HG03354 (cell line): ENCODE data around the gene RBM19.

ENCODE experiments used
- ATAC-seq: cut with Tn5 transposase; IDR thresholded peaks from one replicate; pipeline ENCODE4 v1.9.1; 2021; ENCODE audit warnings: mild to moderate bottlenecking; ENCODE audit not compliant: unreplicated experiment, poor library complexity, severe bottlenecking

Gene RBM19

GRCh38 chr12:113846883-113847755 is 119.0 kb downstream of the RBM19 start:
- no peak for ATAC-seq

- ATAC-seq, result no peak
Observed at GRCh38 chr12:113845900-113846674, 120.0 kb downstream of the RBM19 start.

- ATAC-seq, result no peak
Observed at GRCh38 chr12:113844495-113845210, 121.5 kb downstream of the RBM19 start.

- ATAC-seq, result no peak
Observed at GRCh38 chr12:113842699-113843098, 123.4 kb downstream of the RBM19 start.

- no peak for ATAC-seq
Observed at GRCh38 chr12:113841786-113842185, 124.3 kb downstream of the RBM19 start.

GRCh38 chr12:113840401-113841042 is 125.6 kb downstream of the RBM19 start:
- ATAC-seq, result no peak

- no peak for ATAC-seq
Observed at GRCh38 chr12:113838896-113839295, 127.2 kb downstream of the RBM19 start.

- ATAC-seq, result no peak
Observed at GRCh38 chr12:113837528-113838296, 128.4 kb downstream of the RBM19 start.

GRCh38 chr12:113837084-113837483 is 129.0 kb downstream of the RBM19 start:
- no peak for ATAC-seq

GRCh38 chr12:113835896-113836295 is 130.2 kb downstream of the RBM19 start:
- no peak for ATAC-seq

GRCh38 chr12:113835433-113835832 is 130.7 kb downstream of the RBM19 start:
- ATAC-seq, result no peak

- no peak for ATAC-seq
Observed at GRCh38 chr12:113833422-113833821, 132.7 kb downstream of the RBM19 start.

- ATAC-seq, result no peak
Observed at GRCh38 chr12:113831476-113831875, 134.6 kb downstream of the RBM19 start.

GRCh38 chr12:113831016-113831415 is 135.1 kb downstream of the RBM19 start:
- no peak for ATAC-seq

- ATAC-seq, result no peak
Observed at GRCh38 chr12:113829212-113829611, 136.9 kb downstream of the RBM19 start.

GRCh38 chr12:113827539-113828114 is 138.5 kb downstream of the RBM19 start:
- ATAC-seq, result no peak

GRCh38 chr12:113826805-113827538 is 139.2 kb downstream of the RBM19 start:
- no peak for ATAC-seq

- no peak for ATAC-seq
Observed at GRCh38 chr12:113825705-113826104, 140.4 kb downstream of the RBM19 start.
